Activated CD8-positive, alpha-beta T cell treated with anti-CD3 and anti-CD28 coated beads, Interleukin-2, amount 10 ng/mL, durations not matched to agents 7 days and 5 days (primary cell): ENCODE measurements around the gene RTN4RL1. TPM values are rescaled to one million over a fixed set of nuclear protein-coding genes. Genes with fewer than 3 reads are reported as not detected.

ENCODE experiments used
- ATAC-seq: fragments of 150-1000 bp; cut with Tn5 transposase; one replicate; pipeline ENCODE4 v1.10.0; 2021; ENCODE audit warnings: moderate library complexity
- CTCF ChIA-PET: fragments of 350-600 bp; sonication (Branson Sonifier 250); formaldehyde crosslinking; loops from one replicate; lab custom pipeline; 2021; ENCODE audit warnings: antibody characterized with exemption; lab: Charles Lee
- POLR2A ChIA-PET: fragments of 350-600 bp; sonication (Branson Sonifier 250); formaldehyde crosslinking; loops from one replicate; lab custom pipeline; 2021; ENCODE audit warnings: antibody characterized with exemption; lab: Charles Lee
- DNase-seq: peaks from one replicate; pipeline ENCODE4 v3.0.0-alpha.2; 2020
- H3K27ac Mint-ChIP-seq: one replicate; pipeline ENCODE4 v1.8.0; 2021; ENCODE audit warnings: mild to moderate bottlenecking, mixed read lengths
- H3K27me3 Mint-ChIP-seq: one replicate; pipeline ENCODE4 v1.8.0; 2021; ENCODE audit warnings: low read depth, mixed read lengths
- H3K36me3 Mint-ChIP-seq: one replicate; pipeline ENCODE4 v1.8.0; 2021; ENCODE audit warnings: low read depth, mixed read lengths
- H3K4me1 Mint-ChIP-seq: one replicate; pipeline ENCODE4 v1.8.0; 2021; ENCODE audit warnings: low read depth, mixed read lengths
- H3K4me3 Mint-ChIP-seq: one replicate; pipeline ENCODE4 v1.8.0; 2021; ENCODE audit warnings: mild to moderate bottlenecking, mixed read lengths
- H3K9me3 Mint-ChIP-seq: one replicate; pipeline ENCODE4 v1.8.0; 2022; ENCODE audit warnings: mixed read lengths; ENCODE audit not compliant: insufficient read depth
- total RNA-seq, 2 experiments: library from RNA; stranded (reverse); gene quantifications; one replicate each; pipeline ENCODE4 v1.2.3, GENCODE V29; 2021

The RTN4RL1 gene
- total RNA-seq, 2 experiments from 2014 or later, result 0.10 to 0.18 TPM

DNA sequence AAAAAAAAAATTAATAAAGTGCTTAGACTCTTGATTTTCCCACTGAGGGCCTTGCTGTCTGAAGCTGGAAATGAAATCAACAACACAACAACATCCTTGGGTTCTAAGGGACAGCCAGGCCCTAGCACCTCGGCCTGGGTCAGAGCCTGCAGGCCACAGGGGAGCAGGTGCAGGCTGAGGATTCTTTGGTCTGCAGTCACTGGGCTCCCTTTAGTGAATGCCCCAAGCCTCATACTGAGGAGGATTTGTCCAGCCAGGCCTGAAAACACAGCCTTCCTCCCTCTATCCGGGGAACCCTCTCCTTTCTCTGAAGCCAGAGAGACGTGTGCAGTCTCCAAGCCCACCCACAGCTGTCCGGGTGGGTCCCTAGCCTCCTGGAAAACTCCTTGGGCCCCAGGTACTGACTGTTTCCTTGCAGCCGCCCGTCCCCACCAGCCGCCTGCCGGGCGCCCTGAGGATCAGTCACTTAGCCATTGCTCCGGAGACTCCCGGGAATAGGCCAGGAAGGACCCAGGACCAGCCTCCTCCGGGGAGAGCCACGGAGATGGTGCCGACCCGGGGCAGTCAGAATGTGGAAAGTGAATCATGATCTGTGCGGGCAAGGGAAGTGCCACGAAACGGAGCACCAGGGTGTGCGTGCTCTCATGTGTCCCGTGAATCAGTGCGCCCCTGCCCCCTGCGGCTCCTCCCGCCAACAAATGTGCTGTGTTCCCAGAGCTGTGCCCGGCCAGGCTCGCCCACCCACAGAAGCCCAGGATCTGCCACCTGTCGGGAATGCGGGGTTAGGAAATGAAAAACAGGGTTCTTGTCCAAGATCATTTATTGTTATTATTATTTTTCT lies 91.0 kb downstream of the RTN4RL1 start:
- H3K4me1 Mint-ChIP-seq, result no peaks in the 10 kb centered on the region
- DNase-seq, result no peak
- no peaks in the 10 kb centered on the region for H3K9me3 Mint-ChIP-seq
- no peak for ATAC-seq
- ChIA-PET CTCF (no interaction called here), POLR2A (no interaction called here)
- H3K27me3 Mint-ChIP-seq, result no peaks in the 10 kb centered on the region
- no peaks in the 10 kb centered on the region for H3K36me3 Mint-ChIP-seq
- no peak overlapping the region for H3K4me3 Mint-ChIP-seq
- H3K27ac Mint-ChIP-seq, result no peak overlapping the region

DNA sequence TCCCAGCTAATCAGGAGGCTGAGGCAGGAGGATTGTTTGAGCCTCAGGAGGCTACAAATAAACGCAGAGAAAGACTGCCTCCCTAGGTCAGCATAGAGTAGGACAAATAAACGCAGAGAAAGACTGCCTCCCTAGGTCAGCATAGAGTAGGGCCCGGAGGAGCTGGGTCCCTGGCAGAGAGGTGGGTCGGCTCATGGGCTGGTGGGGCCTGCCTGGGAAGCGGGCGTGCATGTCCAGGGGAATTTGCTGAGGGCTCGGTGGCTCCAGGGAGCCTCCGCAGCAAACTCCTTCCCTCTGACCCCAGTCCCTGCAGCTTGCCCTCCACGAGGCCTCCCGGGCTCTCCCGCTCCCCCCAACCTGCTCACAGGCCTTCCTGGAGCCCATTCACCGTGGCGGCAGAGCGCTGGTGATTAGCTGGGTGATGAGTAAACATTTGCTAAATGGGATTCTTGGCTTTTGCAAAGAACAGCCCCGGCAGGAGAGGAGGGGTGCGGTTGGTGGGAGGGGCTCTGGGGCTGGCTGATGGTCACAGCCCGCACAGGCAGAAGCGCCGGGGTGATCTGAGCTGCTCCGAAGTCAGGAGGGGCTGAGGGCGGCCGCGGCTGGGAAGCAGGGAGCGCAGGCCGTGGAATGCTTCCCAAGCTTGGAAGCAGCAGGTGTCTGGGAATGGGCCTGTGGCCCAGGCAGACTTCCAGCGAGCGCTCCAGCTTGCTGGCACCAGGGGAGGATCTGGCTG lies 93.1 kb downstream of the RTN4RL1 start:
- no peaks in the 10 kb centered on the region for H3K4me1 Mint-ChIP-seq
- no peak overlapping the region for H3K27ac Mint-ChIP-seq
- DNase-seq (no peak), ATAC-seq (no peak)
- CTCF ChIA-PET, result no interaction called here
- no peak overlapping the region for H3K4me3 Mint-ChIP-seq
- POLR2A ChIA-PET, result no interaction called here
- H3K36me3 Mint-ChIP-seq, result no peaks in the 10 kb centered on the region
- H3K9me3 Mint-ChIP-seq, result no peaks in the 10 kb centered on the region
- H3K27me3 Mint-ChIP-seq, result no peaks in the 10 kb centered on the region

DNA sequence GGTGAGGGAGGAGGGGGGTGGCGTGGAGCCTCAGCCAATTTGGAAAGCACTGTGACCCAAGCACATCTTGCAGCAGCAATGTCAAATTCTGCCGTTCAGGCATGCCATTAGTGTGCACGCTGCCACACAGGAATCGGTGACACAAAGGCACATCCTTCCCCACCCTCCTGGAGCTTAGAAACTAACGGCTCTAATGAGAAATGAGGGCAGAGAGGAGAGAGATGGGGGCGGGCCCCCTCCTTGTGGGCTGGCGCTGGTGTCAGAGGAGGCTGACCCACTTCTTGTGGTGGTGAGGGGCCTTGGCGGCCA lies 94.8 kb downstream of the RTN4RL1 start:
- POLR2A ChIA-PET, result no interaction called here
- Mint-ChIP-seq H3K36me3 (no peaks in the 10 kb centered on the region), H3K27ac (no peak overlapping the region), H3K27me3 (no peaks in the 10 kb centered on the region), H3K4me3 (no peak overlapping the region), H3K4me1 (no peaks in the 10 kb centered on the region), H3K9me3 (no peaks in the 10 kb centered on the region)
- ATAC-seq, result no peak
- CTCF ChIA-PET, result interaction anchor here (1.1 kb wide), 1 partner anchor 11 kb away, joined by 3 read pairs; no protein-coding TSS in a partner anchor
- DNase-seq, result no peak

DNA sequence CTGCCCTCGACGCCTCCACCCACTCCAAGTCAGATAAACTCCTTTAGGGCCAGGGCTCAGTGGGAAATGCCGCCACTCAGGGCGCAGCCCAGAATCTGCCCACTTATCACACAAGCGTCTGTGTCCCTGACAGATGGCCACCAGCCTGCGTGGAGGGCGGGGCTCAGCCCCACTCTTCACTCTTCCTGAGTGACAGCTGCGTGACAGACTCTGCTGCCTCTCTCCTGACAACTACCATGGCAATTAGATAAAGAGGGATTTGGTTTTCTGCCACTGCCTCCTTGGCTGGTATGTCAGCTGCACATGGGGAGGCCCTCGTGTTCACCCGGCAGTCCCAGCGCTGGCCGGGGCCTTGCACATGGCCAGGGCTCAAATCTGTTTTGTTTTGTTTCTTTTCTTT lies 96.2 kb downstream of the RTN4RL1 start:
- Mint-ChIP-seq H3K9me3 (no peaks in the 10 kb centered on the region), H3K36me3 (no peaks in the 10 kb centered on the region), H3K4me3 (no peak overlapping the region), H3K27me3 (peaks cover 2% of the 10 kb centered on the region), H3K4me1 (no peaks in the 10 kb centered on the region), H3K27ac (no peak overlapping the region)
- POLR2A ChIA-PET, result no interaction called here
- ATAC-seq, result no peak
- no peak for DNase-seq
- CTCF ChIA-PET, result no interaction called here

DNA sequence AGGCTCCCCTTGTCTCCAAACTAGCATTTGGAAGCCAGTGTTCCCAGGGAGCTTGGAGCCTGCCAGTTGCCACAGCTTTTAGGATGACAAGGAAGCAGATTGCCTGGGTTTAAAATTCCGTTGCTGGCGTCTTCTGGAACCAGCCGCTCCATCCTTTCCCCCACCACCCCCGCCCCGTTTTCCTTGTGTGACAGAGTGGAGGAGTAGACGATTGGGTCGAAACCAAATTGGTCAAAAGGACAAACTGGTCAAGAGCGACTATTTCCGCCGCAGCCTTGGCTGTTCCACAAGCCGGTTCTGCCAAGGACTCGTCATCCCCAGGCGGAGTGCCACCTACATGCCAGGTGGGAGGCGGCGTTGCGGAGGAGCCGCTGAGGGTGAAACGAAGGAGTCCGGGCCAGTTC lies 104.2 kb downstream of the RTN4RL1 start:
- Mint-ChIP-seq H3K36me3 (no peaks in the 10 kb centered on the region), H3K9me3 (no peaks in the 10 kb centered on the region), H3K27ac (no peak overlapping the region), H3K4me1 (no peaks in the 10 kb centered on the region), H3K4me3 (no peak overlapping the region), H3K27me3 (peaks cover 2% of the 10 kb centered on the region)
- no peak for DNase-seq
- CTCF ChIA-PET, result no interaction called here
- POLR2A ChIA-PET, result no interaction called here
- no peak for ATAC-seq

DNA sequence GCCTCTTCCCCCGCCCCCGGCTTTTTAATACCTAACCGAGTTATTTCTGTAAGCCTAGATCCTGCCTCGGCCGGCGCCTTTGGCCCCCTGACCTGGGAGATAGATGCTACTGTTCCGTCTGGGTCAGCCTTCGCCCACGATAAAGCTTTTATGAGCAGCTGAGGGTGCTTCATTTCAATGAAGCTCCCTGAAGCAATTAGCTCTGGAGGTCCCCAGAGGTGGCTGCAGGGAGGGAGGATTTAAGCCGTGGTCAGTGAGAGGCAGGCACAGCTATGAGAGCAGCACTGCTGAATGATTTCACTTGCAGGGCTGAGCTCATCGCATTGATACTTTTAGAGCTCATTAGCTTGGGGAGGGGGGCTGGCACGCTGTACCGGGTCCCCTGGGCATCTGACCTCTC lies 105.9 kb downstream of the RTN4RL1 start:
- Mint-ChIP-seq H3K27ac (no peak overlapping the region), H3K9me3 (no peaks in the 10 kb centered on the region), H3K4me3 (no peak overlapping the region), H3K36me3 (no peaks in the 10 kb centered on the region), H3K4me1 (no peaks in the 10 kb centered on the region), H3K27me3 (peaks cover 4% of the 10 kb centered on the region)
- ATAC-seq (no peak), DNase-seq (no peak)
- CTCF ChIA-PET, result interaction anchor here (0.6 to 1.2 kb wide), 3 partner anchors 9 to 11 kb away, joined by 3 to 4 read pairs (median 3); no protein-coding TSS in a partner anchor
- POLR2A ChIA-PET, result interaction anchor here (0.8 kb wide), 1 partner anchor 9 kb away, joined by 8 read pairs; no protein-coding TSS in a partner anchor

DNA sequence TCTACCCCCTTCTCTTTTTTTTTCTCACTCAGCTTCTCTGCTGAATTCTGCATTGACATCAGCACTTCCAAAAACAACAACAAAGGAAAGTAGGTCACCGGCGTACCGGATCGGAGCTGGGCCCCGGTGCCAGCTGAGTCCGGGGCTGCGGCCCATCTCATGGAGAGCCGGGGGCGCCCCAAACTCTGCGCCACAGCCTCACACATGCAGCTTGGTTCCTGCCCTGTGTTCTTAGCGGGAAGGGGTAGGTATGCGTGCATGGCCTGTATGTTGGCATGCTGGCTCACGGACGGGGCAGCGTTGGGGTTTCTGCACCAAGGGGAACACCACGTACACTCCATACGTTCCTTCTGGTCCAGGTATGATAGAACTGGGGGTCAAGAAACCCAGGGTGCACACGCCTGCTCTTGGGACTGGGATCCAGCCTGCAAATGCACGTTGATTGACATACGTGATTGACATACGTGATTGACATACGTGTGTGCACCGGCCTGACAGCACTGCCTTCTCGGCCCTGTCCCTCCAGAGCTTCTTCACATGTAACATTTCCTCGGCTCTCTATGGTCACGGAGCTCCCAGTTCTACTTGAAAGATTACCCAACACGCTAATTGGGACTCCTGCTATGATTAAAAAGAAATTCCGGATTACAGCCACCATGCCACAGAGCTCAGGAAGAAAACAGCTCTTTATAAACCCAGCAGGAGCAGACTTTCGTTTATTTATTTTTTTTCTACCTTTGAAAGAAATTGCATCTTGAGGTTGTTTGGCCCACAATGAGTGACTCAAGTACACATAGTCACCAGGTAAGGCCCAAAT lies 106.6 kb downstream of the RTN4RL1 start:
- CTCF ChIA-PET, result interaction anchor here (0.6 to 1.2 kb wide), 2 partner anchors 8 to 10 kb away, joined by 3 to 4 read pairs; no protein-coding TSS in a partner anchor

DNA sequence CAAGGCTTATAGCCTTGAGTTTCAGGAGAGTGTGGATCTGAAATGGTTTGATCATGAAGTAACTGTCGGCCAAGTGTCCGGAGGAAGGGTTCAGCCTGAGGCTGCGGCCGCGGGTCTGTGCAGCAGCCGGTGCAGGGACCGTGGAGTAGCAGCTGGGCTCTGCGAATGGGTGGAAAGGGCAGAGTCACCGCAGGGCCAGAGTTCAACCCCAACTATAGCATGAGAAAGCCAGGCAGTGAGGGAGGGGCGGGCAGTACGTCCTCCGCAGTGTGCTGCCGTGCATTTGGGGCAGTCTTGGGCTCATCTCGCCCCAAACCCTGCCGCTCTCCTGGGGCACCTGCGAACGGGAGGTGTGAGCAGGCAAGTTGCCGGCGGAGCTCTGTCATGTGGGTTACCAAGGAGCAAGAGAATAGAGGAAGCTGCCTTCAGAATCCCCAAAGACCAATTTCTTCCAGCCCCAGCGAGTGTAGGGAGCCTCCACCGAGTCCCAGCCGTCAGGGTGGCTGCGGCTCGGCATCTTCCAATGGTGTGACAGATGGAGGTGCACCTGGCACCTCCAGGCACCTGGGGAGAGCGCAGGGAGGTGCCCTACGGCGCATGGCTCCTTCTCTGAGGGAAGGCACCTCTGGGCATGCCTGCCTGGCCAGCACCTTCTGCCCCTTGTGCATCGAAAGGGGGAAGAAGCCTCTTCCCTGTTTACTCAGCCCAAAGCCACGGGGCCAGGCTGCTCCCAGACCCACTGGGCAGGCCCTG lies 108.0 kb downstream of the RTN4RL1 start:
- ChIA-PET CTCF (no interaction called here), POLR2A (no interaction called here)
- no peak for ATAC-seq
- H3K4me3 Mint-ChIP-seq, result no peak overlapping the region
- H3K27ac Mint-ChIP-seq, result no peak overlapping the region
- no peaks in the 10 kb centered on the region for H3K4me1 Mint-ChIP-seq
- H3K9me3 Mint-ChIP-seq, result no peaks in the 10 kb centered on the region
- no peak for DNase-seq
- H3K27me3 Mint-ChIP-seq, result peaks cover 2% of the 10 kb centered on the region
- no peaks in the 10 kb centered on the region for H3K36me3 Mint-ChIP-seq

More for the DNA sequence above, 106.6 kb downstream of the RTN4RL1 start:
- Mint-ChIP-seq H3K27ac (no peak overlapping the region), H3K4me1 (no peaks in the 10 kb centered on the region), H3K27me3 (peaks cover 2% of the 10 kb centered on the region), H3K4me3 (no peak overlapping the region), H3K9me3 (no peaks in the 10 kb centered on the region), H3K36me3 (no peaks in the 10 kb centered on the region)
- no peak for ATAC-seq
- DNase-seq, result no peak
- POLR2A ChIA-PET, result interaction anchor here (0.8 kb wide), 1 partner anchor 8 kb away, joined by 8 read pairs; no protein-coding TSS in a partner anchor

DNA sequence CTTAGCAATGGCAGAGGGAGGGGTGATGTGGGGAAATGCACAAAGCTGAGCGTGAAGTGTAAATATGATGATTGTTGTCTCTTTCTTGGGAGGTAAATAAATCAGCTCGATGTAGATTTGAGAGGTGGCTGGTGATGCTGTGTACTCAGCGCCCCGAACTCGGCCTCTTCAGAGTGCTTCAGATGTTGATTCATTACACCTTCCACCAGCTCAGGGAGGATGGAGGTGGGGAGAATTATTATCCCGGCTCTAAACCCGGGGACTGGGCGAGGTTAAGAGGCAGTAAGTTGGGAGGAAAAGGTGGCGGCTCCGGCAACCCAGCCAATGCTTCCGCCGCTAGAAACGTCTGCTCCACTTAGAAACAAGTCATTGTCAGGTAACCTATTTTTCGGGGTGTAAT lies 108.8 kb downstream of the RTN4RL1 start:
- no peaks in the 10 kb centered on the region for H3K9me3 Mint-ChIP-seq
- ATAC-seq (no peak), DNase-seq (no peak)
- H3K36me3 Mint-ChIP-seq, result no peaks in the 10 kb centered on the region
- ChIA-PET POLR2A (no interaction called here), CTCF (no interaction called here)
- no peak overlapping the region for H3K4me3 Mint-ChIP-seq
- H3K27me3 Mint-ChIP-seq, result peaks cover 7% of the 10 kb centered on the region
- no peak overlapping the region for H3K27ac Mint-ChIP-seq
- no peaks in the 10 kb centered on the region for H3K4me1 Mint-ChIP-seq

DNA sequence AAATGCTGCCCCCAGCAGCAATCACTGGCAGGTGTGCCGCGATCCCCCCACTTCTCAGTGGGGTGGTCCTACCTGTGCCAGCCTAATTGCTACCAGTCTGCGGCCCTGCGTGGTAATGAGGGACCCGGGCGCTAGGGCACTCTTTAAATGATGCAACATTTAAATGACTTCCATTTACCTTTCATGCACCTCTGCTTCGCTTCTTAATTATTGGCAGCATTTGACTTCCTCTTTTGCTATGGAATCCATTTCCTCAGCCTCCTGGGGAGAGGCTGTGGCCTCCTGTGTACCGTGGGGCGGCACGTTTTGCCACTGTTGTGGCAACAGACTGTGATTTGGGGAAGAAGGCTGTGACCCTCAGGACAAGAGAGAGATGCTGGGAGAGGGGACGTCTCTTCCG lies 109.2 kb downstream of the RTN4RL1 start:
- ChIA-PET CTCF (no interaction called here), POLR2A (no interaction called here)
- no peak overlapping the region for H3K27ac Mint-ChIP-seq
- no peak for DNase-seq
- H3K9me3 Mint-ChIP-seq, result no peaks in the 10 kb centered on the region
- H3K4me3 Mint-ChIP-seq, result no peak overlapping the region
- H3K27me3 Mint-ChIP-seq, result peaks cover 7% of the 10 kb centered on the region
- no peaks in the 10 kb centered on the region for H3K4me1 Mint-ChIP-seq
- H3K36me3 Mint-ChIP-seq, result no peaks in the 10 kb centered on the region
- ATAC-seq, result no peak

DNA sequence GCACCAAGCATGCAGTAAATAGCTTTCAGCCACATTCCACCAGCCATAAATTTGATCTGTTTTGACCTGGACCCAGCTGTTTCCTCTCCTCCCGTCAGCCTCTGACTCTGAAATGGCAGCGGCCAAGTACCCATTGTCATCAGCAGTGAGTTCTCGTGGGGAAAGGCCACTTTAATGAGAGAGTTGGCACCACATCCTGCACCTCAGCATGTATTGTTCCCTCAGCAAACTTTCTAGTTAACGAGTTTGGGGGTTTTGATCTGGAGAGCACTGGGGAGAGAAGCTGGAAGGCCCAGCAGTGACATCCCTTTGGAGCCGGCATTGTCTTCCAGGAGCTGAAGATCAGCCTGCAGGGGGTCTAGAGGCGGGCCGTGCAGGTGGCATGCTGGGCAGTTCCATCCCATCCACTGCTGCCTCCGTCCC lies 110.5 kb downstream of the RTN4RL1 start:
- H3K36me3 Mint-ChIP-seq, result no peaks in the 10 kb centered on the region
- DNase-seq (no peak), ATAC-seq (no peak)
- H3K4me3 Mint-ChIP-seq, result no peak overlapping the region
- H3K9me3 Mint-ChIP-seq, result no peaks in the 10 kb centered on the region
- no peak overlapping the region for H3K27ac Mint-ChIP-seq
- no peaks in the 10 kb centered on the region for H3K4me1 Mint-ChIP-seq
- CTCF ChIA-PET, result interaction anchor here (1.2 kb wide), 1 partner anchor 111 kb away, joined by 4 read pairs; no protein-coding TSS in a partner anchor
- peaks cover 11% of the 10 kb centered on the region for H3K27me3 Mint-ChIP-seq
- POLR2A ChIA-PET, result no interaction called here
